ENCODE results near the gene CTDP1. TPM values are rescaled to one million over a fixed set of nuclear protein-coding genes. Genes with fewer than 3 reads are reported as not detected.
"Not testable (repeated sequence)": the region's sequence is repeated elsewhere in the genome, so short reads cannot be mapped to it uniquely, and the experiment has no call there.

The CTDP1 gene
- total RNA-seq, 1 donor from 2014 or later: 22.8 TPM

DNA sequence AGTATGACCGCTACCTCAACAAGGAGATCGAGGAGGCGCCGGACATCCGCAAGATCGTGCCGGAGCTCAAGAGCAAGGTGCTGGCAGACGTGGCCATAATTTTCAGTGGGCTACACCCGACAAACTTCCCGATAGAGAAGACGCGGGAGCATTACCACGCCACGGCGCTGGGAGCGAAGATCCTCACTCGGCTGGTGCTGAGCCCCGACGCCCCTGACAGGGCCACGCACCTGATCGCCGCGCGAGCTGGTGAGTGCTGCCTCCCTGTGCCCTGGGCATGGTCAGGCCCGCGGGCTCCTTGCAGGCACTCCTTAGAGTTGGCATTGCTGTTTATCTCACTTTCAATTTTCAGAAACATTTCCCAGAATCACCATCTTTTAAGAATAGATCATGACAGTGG is 35.7 kb downstream of the CTDP1 start:
- no peak for DNase-seq (ENCODE audit: low read depth, low spot score)
- peaks cover 22% of the 10 kb centered on the region for H3K36me3 Mint-ChIP-seq (ENCODE audit: low read depth)
- no peak overlapping the region for H3K4me3 Mint-ChIP-seq
- no peaks in the 10 kb centered on the region for H3K9me3 Mint-ChIP-seq
- H3K27ac Mint-ChIP-seq (ENCODE audit: unreplicated experiment): no peak overlapping the region
- TF ChIP-seq, protein P1, sequence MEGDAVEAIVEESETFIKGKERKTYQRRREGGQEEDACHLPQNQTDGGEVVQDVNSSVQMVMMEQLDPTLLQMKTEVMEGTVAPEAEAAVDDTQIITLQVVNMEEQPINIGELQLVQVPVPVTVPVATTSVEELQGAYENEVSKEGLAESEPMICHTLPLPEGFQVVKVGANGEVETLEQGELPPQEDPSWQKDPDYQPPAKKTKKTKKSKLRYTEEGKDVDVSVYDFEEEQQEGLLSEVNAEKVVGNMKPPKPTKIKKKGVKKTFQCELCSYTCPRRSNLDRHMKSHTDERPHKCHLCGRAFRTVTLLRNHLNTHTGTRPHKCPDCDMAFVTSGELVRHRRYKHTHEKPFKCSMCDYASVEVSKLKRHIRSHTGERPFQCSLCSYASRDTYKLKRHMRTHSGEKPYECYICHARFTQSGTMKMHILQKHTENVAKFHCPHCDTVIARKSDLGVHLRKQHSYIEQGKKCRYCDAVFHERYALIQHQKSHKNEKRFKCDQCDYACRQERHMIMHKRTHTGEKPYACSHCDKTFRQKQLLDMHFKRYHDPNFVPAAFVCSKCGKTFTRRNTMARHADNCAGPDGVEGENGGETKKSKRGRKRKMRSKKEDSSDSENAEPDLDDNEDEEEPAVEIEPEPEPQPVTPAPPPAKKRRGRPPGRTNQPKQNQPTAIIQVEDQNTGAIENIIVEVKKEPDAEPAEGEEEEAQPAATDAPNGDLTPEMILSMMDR (conservative IDR thresholded peaks at IDR 0.05): no peak
- H3K27me3 Mint-ChIP-seq (ENCODE audit: low read depth): no peaks in the 10 kb centered on the region
- H3K4me1 Mint-ChIP-seq: no peaks in the 10 kb centered on the region

DNA sequence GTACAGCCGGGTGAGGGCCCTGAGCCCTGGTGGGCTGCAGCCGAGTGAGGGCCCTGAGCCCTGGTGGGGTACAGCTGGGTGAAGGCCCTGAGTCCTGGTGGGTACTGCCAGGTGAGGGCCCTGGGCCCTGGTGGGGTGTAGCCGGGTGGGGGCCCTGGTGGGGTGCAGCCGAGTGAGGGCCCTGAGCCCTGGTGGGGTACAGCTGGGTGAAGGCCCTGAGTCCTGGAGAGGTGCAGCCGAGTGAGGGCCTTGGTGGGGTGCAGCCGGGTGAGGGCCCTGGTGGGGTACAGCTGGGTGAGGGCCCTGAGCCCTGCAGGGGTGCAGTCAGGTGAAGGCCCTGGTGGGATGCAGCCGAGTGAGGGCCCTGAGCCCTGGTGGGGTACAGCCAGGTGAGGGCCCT is 37.5 kb downstream of the CTDP1 start:
- H3K27ac Mint-ChIP-seq (ENCODE audit: unreplicated experiment): no peak overlapping the region
- H3K4me1 Mint-ChIP-seq: no peaks in the 10 kb centered on the region
- DNase-seq (ENCODE audit: low read depth, low spot score): no peak
- TF ChIP-seq, protein P1 (conservative IDR thresholded peaks at IDR 0.05): no peak
- H3K27me3 Mint-ChIP-seq (ENCODE audit: low read depth): no peaks in the 10 kb centered on the region
- no peak overlapping the region for H3K4me3 Mint-ChIP-seq
- H3K9me3 Mint-ChIP-seq: no peaks in the 10 kb centered on the region
- H3K36me3 Mint-ChIP-seq (ENCODE audit: low read depth): peaks cover 28% of the 10 kb centered on the region

DNA sequence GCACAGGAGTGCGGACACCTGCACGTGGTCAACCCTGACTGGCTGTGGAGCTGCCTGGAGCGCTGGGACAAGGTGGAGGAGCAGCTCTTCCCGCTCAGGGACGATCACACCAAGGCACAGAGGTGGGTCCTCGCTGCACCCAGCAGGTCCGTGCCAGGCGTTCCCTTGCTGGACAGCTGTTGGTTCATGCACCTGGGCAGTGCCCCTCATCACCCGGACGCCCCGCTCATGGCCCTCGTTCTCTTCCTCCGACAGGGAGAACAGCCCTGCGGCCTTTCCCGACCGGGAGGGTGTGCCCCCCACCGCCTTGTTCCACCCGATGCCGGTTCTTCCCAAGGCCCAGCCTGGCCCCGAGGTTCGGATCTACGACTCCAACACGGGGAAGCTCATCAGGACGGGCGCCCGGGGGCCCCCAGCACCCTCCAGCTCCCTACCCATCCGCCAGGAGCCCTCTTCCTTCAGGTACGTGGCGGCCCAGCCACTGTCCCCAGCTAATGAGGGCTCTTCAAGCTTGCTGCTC is 38.0 kb downstream of the CTDP1 start:
- no peaks in the 10 kb centered on the region for H3K27me3 Mint-ChIP-seq (ENCODE audit: low read depth)
- no peaks in the 10 kb centered on the region for H3K9me3 Mint-ChIP-seq
- no peak overlapping the region for H3K4me3 Mint-ChIP-seq
- H3K4me1 Mint-ChIP-seq: no peaks in the 10 kb centered on the region
- DNase-seq (ENCODE audit: low read depth, low spot score): no peak
- H3K36me3 Mint-ChIP-seq (ENCODE audit: low read depth): peaks cover 28% of the 10 kb centered on the region
- no peak overlapping the region for H3K27ac Mint-ChIP-seq (ENCODE audit: unreplicated experiment)
- TF ChIP-seq, protein P1 (conservative IDR thresholded peaks at IDR 0.05): no peak

DNA sequence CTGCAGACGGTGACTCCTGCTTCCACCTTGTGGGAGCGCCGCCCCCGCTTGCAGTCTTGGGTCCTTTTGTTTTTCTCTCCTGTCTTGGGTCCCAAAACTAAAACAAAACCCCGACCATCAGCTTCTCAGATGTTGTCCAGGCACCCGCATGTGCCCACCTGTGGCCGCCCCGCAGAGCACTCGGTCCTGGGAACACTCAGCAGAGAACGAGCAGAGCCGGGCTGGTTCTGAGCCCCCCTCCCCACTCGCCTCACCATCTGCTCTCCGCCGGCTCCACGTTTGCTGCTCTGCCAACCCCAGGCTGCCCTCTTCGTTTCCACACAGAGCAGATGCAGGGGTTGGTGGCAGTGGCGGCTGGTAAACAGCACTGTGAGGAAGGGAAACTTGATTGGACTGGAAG is 38.5 kb downstream of the CTDP1 start:
- H3K9me3 Mint-ChIP-seq: no peaks in the 10 kb centered on the region
- H3K4me3 Mint-ChIP-seq: no peak overlapping the region

DNA sequence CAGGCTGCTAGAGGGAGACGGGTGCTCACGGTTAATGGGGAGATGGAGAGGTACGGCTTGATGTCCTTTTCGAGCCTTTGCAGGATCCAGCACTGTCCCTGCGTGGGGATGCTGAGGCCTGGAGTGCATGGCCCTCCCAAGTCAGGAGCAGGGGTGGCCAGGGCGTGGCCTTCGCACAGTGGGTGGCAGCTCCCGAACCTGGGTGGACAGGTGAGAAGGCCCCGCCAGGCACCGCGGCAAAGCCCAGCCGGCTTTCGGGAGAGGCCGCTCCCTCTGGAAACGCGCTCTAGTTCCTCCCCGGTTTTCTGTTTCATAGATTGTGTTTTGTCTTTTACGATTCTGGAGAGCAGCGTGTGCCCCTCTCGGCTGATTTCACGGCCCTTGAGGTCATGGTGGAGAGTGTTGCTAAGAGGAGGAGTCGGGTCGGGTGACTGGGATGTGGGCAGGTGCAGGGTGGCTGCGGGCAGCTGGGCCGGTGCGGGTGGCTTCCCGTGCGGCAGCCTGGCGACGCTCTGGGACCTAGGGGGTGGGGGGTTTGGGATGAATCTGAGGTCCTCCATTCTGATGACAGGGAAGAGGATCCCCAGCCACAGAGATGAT is 39.4 kb downstream of the CTDP1 start:
- H3K9me3 Mint-ChIP-seq: no peaks in the 10 kb centered on the region
- no peak overlapping the region for H3K4me3 Mint-ChIP-seq
- H3K27ac Mint-ChIP-seq (ENCODE audit: unreplicated experiment): peak overlapping the region; percentile 50
- no peak for DNase-seq (ENCODE audit: low read depth, low spot score)
- no peaks in the 10 kb centered on the region for H3K4me1 Mint-ChIP-seq
- no peaks in the 10 kb centered on the region for H3K27me3 Mint-ChIP-seq (ENCODE audit: low read depth)
- TF ChIP-seq, protein P1 (conservative IDR thresholded peaks at IDR 0.05): no peak
- H3K36me3 Mint-ChIP-seq (ENCODE audit: low read depth): peaks cover 28% of the 10 kb centered on the region

More for the DNA sequence above, 38.5 kb downstream of the CTDP1 start:
- no peak for DNase-seq (ENCODE audit: low read depth, low spot score)
- H3K27ac Mint-ChIP-seq (ENCODE audit: unreplicated experiment): no peak overlapping the region
- peaks cover 28% of the 10 kb centered on the region for H3K36me3 Mint-ChIP-seq (ENCODE audit: low read depth)
- TF ChIP-seq, protein P1 (conservative IDR thresholded peaks at IDR 0.05): no peak
- H3K27me3 Mint-ChIP-seq (ENCODE audit: low read depth): no peaks in the 10 kb centered on the region
- H3K4me1 Mint-ChIP-seq: no peaks in the 10 kb centered on the region

DNA sequence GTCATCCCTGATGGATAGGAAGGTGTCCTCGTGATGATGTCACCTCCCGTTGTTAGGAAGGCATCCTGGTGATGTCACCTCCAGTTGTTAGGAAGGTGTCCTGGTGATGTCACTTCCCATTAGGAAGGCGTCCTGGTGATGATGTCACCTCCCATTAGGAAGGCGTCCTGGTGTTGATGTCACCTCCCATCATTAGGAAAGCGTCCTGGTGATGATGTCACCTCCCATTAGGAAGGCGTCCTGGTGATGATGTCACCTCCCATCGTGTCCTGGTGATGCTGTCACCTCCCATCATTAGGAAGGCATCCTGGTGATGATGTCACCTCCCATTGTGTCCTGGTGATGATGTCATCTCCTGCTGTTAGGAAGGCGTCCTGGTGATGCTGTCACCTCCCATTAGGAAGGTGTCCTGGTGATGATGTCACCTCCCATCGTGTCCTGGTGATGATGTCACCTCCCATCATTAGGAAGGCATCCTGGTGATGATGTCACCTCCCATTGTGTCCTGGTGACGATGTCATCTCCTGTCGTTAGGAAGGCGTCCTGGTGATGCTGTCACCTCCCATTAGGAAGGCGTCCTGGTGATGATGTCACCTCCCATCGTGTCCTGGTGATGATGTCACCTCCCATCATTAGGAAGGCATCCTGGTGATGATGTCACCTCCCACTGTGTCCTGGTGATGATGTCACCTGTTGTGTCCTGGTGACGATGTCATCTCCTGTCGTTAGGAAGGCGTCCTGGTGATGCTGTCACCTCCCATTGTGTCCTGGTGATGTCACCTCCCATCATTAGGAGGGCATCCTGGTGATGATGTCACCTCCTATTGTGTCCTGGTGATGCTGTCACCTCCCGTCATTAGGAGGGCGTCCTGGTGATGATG is 40.1 kb downstream of the CTDP1 start:
- peak overlapping the region; percentile 50 for H3K27ac Mint-ChIP-seq (ENCODE audit: unreplicated experiment)
- H3K9me3 Mint-ChIP-seq; H3K27me3 Mint-ChIP-seq (ENCODE audit: low read depth); DNase-seq (ENCODE audit: low read depth, low spot score); H3K4me1 Mint-ChIP-seq; H3K4me3 Mint-ChIP-seq: not testable (repeated sequence)
- H3K36me3 Mint-ChIP-seq (ENCODE audit: low read depth): peaks cover 33% of the 10 kb centered on the region
